HG02623 (cell line): ENCODE results near the gene CYBB.
"Not testable (repeated sequence)": the region's sequence is repeated elsewhere in the genome, so short reads cannot be mapped to it uniquely, and the experiment has no call there.

Source experiments
- ATAC-seq: cut with Tn5 transposase; IDR thresholded peaks from one replicate; pipeline ENCODE4 v1.9.1; 2021; ENCODE audit warnings: moderate library complexity; ENCODE audit not compliant: unreplicated experiment

The CYBB gene

GRCh38 chrX:37779857-37780256, at the start of gene CYBB:
Gene CYBB (plus strand): TSS chrX:37780059. CDS start chrX:37780078, 19 bp downstream.
- no peak for ATAC-seq

GRCh38 chrX:37745354-37745753, 34.5 kb upstream of the CYBB start:
- peak; percentile 34 for ATAC-seq

- ATAC-seq: peak; percentile 30
Measured at GRCh38 chrX:37745835-37746217, 34.0 kb upstream of the CYBB start.

DNA sequence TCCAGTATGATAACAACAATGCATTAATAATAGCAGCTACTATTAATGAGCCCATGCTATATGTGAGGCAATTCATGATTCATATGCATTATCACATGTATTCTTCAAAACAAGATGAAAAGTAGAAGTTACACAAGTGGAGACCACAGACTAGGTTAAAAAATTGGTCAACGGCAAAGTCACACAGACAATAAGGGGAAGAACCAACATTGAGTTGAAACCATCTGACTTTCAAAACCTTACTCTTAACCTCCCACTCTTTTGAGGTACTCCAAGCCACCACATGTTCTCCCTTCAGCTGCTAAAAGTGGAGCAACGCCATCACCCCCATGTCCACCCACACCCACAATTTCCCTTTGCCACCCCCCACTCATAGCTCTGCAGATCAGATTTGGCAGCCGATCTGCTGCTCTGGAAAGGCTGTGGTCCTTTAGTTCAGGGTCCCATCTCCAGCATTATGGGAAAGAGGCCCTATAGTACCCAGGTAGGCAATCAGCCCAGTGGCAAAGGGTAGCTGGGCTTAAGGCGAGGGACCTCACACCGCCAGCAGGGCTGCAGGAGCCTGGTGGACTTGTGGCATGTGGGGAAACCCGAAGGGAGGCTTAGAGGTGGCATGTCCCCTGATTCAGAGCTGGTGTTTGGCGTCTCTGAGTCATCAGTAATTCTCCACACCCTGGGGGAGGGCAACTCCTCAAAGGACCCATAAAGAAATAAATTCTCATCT, 33.5 kb upstream of the CYBB start:
- peak; percentile 91 for ATAC-seq

DNA sequence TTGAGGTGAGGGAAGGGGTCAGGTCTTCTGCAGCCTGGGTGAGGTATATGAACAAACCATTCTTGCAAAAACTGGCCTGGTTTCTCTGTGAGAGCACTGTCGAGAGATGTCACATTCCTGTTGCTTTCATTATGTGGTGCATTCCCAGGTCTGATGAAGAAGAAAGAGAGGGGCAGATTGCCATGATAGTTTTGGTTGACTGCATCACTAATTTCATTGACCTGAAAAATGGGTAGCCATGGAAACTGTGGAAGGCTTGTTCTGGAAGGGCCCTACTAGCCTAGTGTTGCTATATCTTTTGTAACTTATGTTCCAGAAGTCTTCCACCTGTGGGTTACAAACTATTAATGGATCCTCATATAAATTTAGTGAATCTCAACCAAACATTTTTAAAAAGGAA, 32.9 kb upstream of the CYBB start:
- ATAC-seq: no peak

- no peak for ATAC-seq
Measured at GRCh38 chrX:37752281-37752680, 27.6 kb upstream of the CYBB start.

GRCh38 chrX:37752936-37753335, 26.9 kb upstream of the CYBB start:
- ATAC-seq: no peak

- ATAC-seq: peak; percentile 33
Measured at GRCh38 chrX:37753384-37753783, 26.5 kb upstream of the CYBB start.

DNA sequence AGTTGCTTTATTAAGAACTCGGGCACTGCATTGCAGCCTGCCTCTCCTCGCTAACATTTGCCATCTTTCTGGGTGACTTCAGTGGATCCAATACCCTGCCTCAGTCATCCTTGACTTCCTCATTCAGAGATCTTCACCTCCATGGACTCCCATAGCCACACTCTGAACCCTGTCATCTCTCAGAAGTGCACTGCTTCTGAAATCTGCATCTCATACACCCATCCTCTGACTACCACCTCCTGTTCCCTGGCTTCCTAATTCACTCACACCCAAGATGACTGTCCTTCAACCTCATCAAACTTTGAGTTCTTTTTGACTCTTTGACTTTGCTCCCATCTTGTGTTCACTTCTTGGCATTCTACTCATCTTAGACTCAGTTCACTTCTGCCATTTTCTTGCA, 25.3 kb upstream of the CYBB start:
- ATAC-seq: no peak

DNA sequence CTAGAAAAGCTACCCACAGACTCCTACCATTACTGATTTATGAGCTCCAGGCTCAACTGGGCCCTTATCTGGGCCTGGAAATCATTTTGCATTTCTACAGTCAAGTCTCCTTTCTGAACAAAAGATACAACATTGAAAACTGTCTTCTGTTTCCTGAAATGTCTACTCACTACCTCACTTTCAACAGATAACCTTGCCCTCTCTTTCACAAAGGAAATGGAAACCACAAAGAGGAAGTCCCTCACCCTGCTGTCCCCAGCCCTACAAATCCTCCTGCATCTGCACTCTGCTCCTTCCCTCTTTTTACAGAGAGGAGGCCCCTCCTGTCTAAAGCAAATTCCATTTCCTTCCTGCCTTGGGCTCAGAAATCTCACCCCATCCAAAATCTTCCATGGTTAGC, 24.8 kb upstream of the CYBB start:
- ATAC-seq: peak; percentile 87

DNA sequence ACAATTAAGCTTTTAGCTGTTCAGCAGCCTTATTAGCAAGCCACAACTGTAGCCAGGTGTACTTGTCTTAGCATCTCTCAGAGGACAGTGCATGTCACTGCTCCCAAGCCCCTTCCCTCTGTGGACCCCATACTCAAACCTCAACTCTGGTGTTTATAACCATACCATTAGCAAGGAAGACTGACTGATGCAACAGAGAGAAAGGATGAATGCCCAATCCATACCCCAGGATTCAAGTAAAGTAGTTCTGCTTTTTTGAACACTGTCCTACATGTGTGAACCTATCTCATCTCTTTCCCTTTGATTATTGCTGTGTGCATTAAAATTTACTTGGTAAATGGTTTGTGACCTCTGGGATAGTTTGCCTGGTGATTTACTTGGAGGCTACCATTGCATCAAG, 22.8 kb upstream of the CYBB start:
- no peak for ATAC-seq

DNA sequence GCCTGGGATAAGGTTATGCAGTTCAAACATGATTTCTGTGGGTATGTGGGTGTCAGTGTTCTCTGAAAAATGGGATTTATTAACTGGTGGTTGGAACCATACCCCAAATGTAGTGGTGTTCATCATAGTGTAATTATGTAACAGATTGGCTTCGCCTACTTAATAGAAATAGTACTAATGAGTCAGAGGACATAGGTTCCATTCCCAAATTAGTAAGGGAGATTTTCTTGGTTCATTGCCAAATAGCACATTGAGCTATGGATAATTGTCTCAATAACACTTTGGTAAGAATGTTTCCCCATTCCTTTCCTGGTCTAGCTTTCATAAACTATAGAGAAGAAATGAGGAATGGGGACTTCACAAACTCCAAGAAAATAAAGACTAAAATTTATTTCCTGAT, 20.5 kb upstream of the CYBB start:
- no peak for ATAC-seq

DNA sequence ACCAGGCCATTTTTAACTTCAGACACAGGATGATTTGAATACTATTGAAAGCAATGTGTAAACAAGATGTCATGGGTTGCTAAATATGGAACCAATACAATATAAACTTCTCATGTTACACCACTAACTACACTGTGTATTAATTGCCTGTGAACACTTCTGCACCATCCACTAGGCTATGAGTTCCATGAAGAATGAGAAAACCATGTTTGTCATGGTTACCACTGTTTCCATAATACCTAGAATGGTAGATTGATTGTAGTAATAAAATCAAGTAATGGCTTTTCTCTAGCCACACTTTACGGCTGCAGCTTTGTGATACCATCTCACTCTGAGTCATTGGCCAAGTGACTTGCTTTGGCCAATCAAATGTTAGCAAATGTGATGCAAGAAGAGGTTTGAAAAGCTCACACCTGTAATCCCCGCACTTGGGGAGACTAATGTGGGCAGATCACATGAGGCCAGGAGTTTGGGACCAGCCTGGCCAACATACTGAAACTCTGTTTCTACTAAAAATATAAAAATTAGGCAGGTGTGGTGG, 19.9 kb upstream of the CYBB start:
- ATAC-seq: no peak

GRCh38 chrX:37763400-37763799, 16.5 kb upstream of the CYBB start:
- no peak for ATAC-seq

- ATAC-seq: no peak
Measured at GRCh38 chrX:37765507-37765906, 14.4 kb upstream of the CYBB start.

GRCh38 chrX:37767430-37767829, 12.4 kb upstream of the CYBB start:
- no peak for ATAC-seq

GRCh38 chrX:37768866-37769265, 11.0 kb upstream of the CYBB start:
- not testable (repeated sequence) for ATAC-seq

GRCh38 chrX:37776283-37776986, 3.4 kb upstream of the CYBB start:
- peak; percentile 66 for ATAC-seq

GRCh38 chrX:37776987-37777325, 2.9 kb upstream of the CYBB start:
- no peak for ATAC-seq

- no peak for ATAC-seq
Measured at GRCh38 chrX:37781081-37781480, 1.2 kb downstream of the CYBB start.

DNA sequence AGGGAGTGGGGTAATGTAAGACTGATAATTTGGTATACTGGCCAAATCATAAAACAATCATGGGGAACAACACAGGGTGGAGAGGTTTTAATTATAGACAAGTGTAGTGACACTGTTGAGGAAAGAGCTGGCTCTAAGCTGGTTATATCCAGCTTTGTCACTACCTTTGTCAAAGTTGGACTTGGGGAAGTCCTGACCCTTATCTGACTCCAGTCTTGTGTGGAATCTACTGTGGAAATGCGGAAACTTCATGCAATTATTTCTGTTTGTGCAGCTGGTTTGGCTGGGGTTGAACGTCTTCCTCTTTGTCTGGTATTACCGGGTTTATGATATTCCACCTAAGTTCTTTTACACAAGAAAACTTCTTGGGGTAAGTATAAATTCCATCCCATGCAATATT, 2.0 kb downstream of the CYBB start:
- ATAC-seq: no peak

GRCh38 chrX:37782359-37782758, 2.5 kb downstream of the CYBB start:
- ATAC-seq: no peak
